Measurements from ENCODE around the gene SHC1.

Gene SHC1

DNA sequence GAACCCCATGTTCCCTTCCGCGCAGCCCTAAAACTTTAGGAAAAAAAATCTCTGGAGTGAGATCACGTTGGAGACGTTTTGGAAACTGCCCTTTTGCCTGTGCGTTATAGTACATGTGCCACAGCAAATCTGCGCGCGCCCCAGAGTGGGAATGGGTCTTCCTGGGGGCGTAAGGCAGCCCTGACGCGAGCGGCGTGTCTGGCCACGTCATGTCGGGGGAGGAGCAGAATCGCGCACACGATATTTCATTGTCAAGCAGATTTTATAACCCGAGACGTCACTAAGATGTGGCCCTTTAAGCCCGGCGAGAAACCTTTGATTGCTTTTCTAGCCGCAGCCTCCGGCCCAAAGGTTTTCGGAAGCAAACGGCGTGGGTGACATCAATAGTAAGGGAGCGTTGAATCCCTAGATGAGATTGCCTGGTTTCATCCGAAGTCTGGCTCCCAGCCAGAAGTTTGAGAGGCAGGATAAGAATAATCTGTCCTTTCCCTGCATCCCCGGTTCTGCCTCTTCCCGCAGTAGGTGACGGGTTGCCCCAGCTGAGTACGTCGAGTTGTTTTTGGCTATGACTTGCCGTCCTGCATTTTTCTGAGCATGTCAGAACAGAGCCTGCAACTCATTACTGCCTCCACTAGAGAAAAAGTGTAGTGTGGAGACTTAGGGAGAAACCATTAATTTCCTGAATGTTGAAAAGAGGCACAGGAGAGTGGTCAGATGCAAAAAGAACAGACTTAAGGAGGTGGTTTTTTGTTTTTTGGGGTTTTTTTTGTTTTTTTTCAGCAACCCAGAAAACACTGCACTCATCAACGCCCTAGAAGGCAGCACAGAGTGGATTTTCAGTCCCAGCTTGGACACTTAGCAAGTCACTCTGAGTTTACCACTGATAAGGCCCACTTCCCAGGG, 33.2 kb downstream of the SHC1 start:
- peak; percentile 90 for DNase-seq

GRCh38 chr1:154936555-154937084, 33.9 kb downstream of the SHC1 start, which contains the start of gene PMVK:
TSS of gene PMVK (minus strand) at chr1:154936719. CDS start at chr1:154936685, 34 bp downstream.
- peak; percentile 94 for DNase-seq

DNA sequence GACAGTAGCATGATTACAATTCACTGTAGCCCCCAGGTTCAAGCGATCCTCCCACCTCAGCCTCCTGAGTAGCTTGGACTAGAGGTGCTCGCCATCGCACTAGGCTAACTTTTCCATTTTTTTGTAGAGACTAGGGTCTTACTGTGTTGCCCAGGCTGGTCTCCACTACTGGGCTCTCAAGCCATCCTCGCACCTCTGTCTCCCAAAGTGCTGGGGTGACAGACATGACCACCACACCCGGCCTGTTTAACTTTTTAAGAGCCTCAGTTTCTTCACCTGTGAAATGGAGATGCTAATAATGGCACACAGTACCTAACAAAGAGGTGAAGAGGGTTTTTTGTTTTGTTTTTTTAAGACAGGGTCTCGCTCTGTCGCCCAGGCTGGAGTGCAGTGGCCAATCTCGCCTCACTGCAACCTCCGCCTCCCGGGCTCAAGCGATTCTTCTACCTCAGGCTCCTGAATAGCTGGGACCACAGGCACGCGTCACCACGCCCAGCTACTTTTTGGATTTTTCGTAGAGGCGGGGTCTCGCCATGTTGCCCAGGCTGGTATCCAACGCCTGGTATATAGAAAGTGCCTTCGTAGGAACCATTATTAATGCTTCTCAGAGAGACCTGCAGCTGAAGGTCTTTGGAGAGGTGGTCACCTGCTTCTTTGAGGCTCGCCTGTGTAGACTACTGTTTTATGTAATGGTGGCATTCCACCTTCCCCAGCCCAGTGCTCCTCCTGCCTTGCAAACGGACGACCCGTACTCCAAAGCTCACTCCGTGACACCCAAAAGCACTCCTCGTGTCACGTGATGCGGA, 34.6 kb downstream of the SHC1 start:
- no peak for DNase-seq

- no peak for DNase-seq
These were observed 36.1 kb downstream of the SHC1 start for GRCh38 chr1:154934358-154934948.

GRCh38 chr1:154931940-154932487, 38.5 kb downstream of the SHC1 start:
- no peak for DNase-seq

GRCh38 chr1:154926201-154926600, 44.3 kb downstream of the SHC1 start:
- DNase-seq, result no peak

DNA sequence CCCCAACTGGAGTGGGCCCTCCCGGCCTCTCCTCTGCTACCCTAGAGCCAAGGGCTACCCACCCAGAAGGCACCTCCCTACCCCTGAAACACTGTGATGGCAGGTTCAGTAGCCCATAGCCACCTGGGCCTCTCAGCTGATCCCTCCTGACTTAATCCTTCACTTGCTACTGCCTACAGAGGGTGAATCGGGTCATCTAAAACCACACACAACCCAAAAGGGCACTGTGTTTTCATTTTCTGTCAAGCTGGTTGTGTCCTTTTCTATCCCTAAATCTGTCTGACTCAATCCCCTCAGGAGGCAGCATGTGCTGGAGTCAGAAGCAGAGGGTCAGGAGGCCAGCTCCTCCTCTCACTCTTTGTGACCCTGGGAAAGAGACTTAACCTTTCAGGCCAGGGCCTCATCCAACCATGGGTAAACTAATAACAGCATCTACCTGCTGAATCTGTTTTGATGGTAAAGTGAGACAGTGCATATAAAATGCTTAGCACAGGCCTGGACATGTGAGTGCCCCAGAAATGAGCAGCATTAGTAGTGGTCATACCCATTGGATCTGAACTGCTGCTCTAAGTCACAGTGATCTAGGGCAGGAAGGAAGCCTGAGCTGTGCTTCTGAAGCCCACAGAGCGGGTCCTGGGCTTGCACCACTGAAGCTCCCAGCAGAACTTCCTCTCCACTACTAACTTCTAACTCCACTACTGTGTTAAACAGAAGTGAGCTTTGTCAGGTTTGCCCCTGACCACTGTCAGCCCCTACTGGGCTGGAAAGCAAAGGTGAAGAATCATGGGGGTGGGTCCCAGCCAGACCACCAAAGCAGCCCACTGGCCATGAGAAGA, 45.0 kb downstream of the SHC1 start:
- no peak for DNase-seq

DNA sequence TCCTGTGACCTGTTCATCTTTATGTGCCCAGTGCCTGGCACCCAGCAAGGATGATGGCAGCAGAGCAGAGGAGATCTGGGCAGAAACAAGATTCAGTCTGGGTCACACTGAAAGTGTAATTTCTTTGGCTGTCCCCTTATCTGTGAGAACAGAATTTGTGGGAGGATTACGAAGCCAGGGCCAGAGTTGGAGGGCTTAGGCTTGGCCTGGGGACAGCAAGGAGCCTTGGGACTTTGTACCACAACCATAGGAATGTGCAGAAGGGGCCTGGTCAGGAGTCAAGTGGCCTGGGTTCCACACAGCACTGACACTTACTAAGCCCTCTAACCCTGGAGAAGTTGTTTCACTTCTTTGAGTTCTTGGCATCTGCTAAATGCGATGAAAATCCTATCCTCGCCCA, 46.9 kb downstream of the SHC1 start:
- DNase-seq, result no peak

- DNase-seq, result no peak
These were observed 57.3 kb downstream of the SHC1 start for GRCh38 chr1:154913273-154913672.

- no peak for DNase-seq
These were observed 57.8 kb downstream of the SHC1 start for GRCh38 chr1:154912755-154913154.

All from activated T-cell treated with anti-CD3 and anti-CD28 coated beads, Interleukin-2, amount 50 U/mL, for 1 hour (primary cell).